HS-27A (cell line): Measurements from ENCODE around the gene ARHGAP27.
"Not testable (repeated sequence)": the region's sequence is repeated elsewhere in the genome, so short reads cannot be mapped to it uniquely, and the experiment has no call there.

Experiments used
- DNase-seq: peaks from one replicate; pipeline ENCODE4 v3.0.0-alpha.2; 2012; ENCODE audit warnings: low read depth, missing footprints

Gene ARHGAP27

GRCh38 chr17:45445901-45446743 lies 13.5 kb upstream of the ARHGAP27 start:
- not testable (repeated sequence) for DNase-seq

GRCh38 chr17:45444856-45445820 lies 12.5 kb upstream of the ARHGAP27 start:
- not testable (repeated sequence) for DNase-seq

- not testable (repeated sequence) for DNase-seq
Measured at GRCh38 chr17:45444301-45444700, 11.6 kb upstream of the ARHGAP27 start.

- not testable (repeated sequence) for DNase-seq
Measured at GRCh38 chr17:45443371-45444260, 10.9 kb upstream of the ARHGAP27 start.

- no peak for DNase-seq
Measured at GRCh38 chr17:45441526-45442310, 9.0 kb upstream of the ARHGAP27 start.

- not testable (repeated sequence) for DNase-seq
Measured at GRCh38 chr17:45440839-45441515, 8.3 kb upstream of the ARHGAP27 start.

GRCh38 chr17:45440161-45440778 lies 7.6 kb upstream of the ARHGAP27 start:
- DNase-seq: no peak

- no peak for DNase-seq
Measured at GRCh38 chr17:45438931-45439610, 6.4 kb upstream of the ARHGAP27 start.

- DNase-seq: no peak
Measured at GRCh38 chr17:45437465-45438283, 5.0 kb upstream of the ARHGAP27 start.

GRCh38 chr17:45436625-45437464 lies 4.2 kb upstream of the ARHGAP27 start:
- DNase-seq: no peak

- no peak for DNase-seq
Measured at GRCh38 chr17:45436161-45436560, 3.5 kb upstream of the ARHGAP27 start.

GRCh38 chr17:45435481-45435880 lies 2.8 kb upstream of the ARHGAP27 start:
- no peak for DNase-seq

GRCh38 chr17:45433159-45433535 lies 477 bp upstream of the ARHGAP27 start:
- no peak for DNase-seq

GRCh38 chr17:45431531-45432404 lies 902 bp downstream of the ARHGAP27 start:
- DNase-seq: peak; percentile 31

GRCh38 chr17:45430738-45431530 lies 1.7 kb downstream of the ARHGAP27 start:
- DNase-seq: no peak
